Parathyroid adenoma (tissue), 2 donors: ENCODE data around the gene JADE1.
A peak's percentile ranks its signal among the peaks of the same experiment; 100 is the strongest.

Source experiments
- H2AFZ ChIP-seq: fragments of 300-600 bp; sonication (generic); one replicate; pipeline ENCODE4 v1.7.0; 2017; ENCODE audit warnings: antibody characterized with exemption, mild to moderate bottlenecking
- H3K27ac ChIP-seq: fragments of 300-600 bp; sonication (generic); one replicate; pipeline ENCODE4 v1.7.0; 2017
- H3K27me3 ChIP-seq: fragments of 300-600 bp; sonication (generic); one replicate; pipeline ENCODE4 v1.7.0; 2017; ENCODE audit warnings: low read length; ENCODE audit not compliant: control insufficient read depth, insufficient read depth
- H3K36me3 ChIP-seq: fragments of 300-600 bp; sonication (generic); one replicate; pipeline ENCODE4 v1.7.0; 2017; ENCODE audit warnings: low read length; ENCODE audit not compliant: control insufficient read depth, insufficient read depth
- H3K4me1 ChIP-seq: fragments of 300-600 bp; sonication (generic); one replicate; pipeline ENCODE4 v1.7.0; 2017; ENCODE audit warnings: control low read depth
- H3K4me2 ChIP-seq: fragments of 300-600 bp; sonication (generic); one replicate; pipeline ENCODE4 v1.7.0; 2017; ENCODE audit warnings: low read length
- H3K4me3 ChIP-seq: fragments of 300-600 bp; sonication (generic); one replicate; pipeline ENCODE4 v1.7.0; 2017; ENCODE audit warnings: low read depth, low read length
- H3K79me2 ChIP-seq: fragments of 300-600 bp; sonication (generic); one replicate; pipeline ENCODE4 v1.7.0; 2017; ENCODE audit warnings: control low read depth
- H3K9ac ChIP-seq: fragments of 300-600 bp; sonication (generic); one replicate; pipeline ENCODE4 v1.7.0; 2017; ENCODE audit warnings: mild to moderate bottlenecking
- H3K9me3 ChIP-seq: fragments of 300-600 bp; sonication (generic); one replicate; pipeline ENCODE4 v1.7.0; 2017; ENCODE audit warnings: low read length; ENCODE audit not compliant: control insufficient read depth
- CTCF ChIP-seq: fragments of 300-600 bp; sonication (generic); IDR thresholded peaks from one replicate; pipeline ENCODE4 v1.7.0; 2017; ENCODE audit warnings: antibody characterized with exemption, mild to moderate bottlenecking
- donor health status: primary hyperparathyroidism.

JADE1 gene

GRCh38 chr4:128809477-128810330 lies at the start of gene JADE1:
TSS of gene JADE1 (plus strand) at chr4:128809700. CDS start at chr4:128831759, 22,059 bp downstream.
- Histone ChIP-seq H2AFZ (peak within 1 kb of the TSS; percentile 86), H3K4me1 (no peaks in the 10 kb centered on the region), H3K27ac (peak within 1 kb of the TSS; percentile 94), H3K4me3 (peak within 1 kb of the TSS; percentile 97), H3K4me2 (peak within 1 kb of the TSS; percentile 77), H3K36me3 (no peaks in the 10 kb centered on the region), H3K9ac (no peak within 1 kb of the TSS), H3K9me3 (no peaks in the 10 kb centered on the region), H3K79me2 (peaks cover 3% of the 10 kb centered on the region), H3K27me3 (no peaks in the 10 kb centered on the region)
- TF ChIP-seq CTCF, result peak; percentile 24

- TF ChIP-seq CTCF, result no peak
- H3K4me1 ChIP-seq, result no peaks in the 10 kb centered on the region
- H2AFZ ChIP-seq, result no peak overlapping the region
- H3K9me3 ChIP-seq, result no peaks in the 10 kb centered on the region
- no peaks in the 10 kb centered on the region for H3K27me3 ChIP-seq
- H3K4me2 ChIP-seq, result no peak overlapping the region
- no peaks in the 10 kb centered on the region for H3K36me3 ChIP-seq
- H3K79me2 ChIP-seq, result no peaks in the 10 kb centered on the region
- no peak overlapping the region for H3K9ac ChIP-seq
- no peak overlapping the region for H3K4me3 ChIP-seq
- H3K27ac ChIP-seq, result no peak overlapping the region
Measured at GRCh38 chr4:128766781-128767180, 42.7 kb upstream of the JADE1 start.

- Histone ChIP-seq H3K9ac (no peak overlapping the region), H3K4me1 (no peaks in the 10 kb centered on the region), H3K36me3 (no peaks in the 10 kb centered on the region), H3K79me2 (no peaks in the 10 kb centered on the region), H3K4me2 (no peak overlapping the region), H3K27me3 (no peaks in the 10 kb centered on the region), H3K4me3 (no peak overlapping the region), H3K27ac (no peak overlapping the region), H3K9me3 (no peaks in the 10 kb centered on the region), H2AFZ (no peak overlapping the region)
- TF ChIP-seq CTCF, result no peak
Measured at GRCh38 chr4:128768373-128768996, 41.0 kb upstream of the JADE1 start.

GRCh38 chr4:128769011-128769410 lies 40.5 kb upstream of the JADE1 start:
- Histone ChIP-seq H3K4me1 (no peaks in the 10 kb centered on the region), H3K27ac (no peak overlapping the region), H3K79me2 (no peaks in the 10 kb centered on the region), H3K4me3 (no peak overlapping the region), H2AFZ (no peak overlapping the region), H3K27me3 (no peaks in the 10 kb centered on the region), H3K4me2 (no peak overlapping the region), H3K9ac (no peak overlapping the region), H3K9me3 (no peaks in the 10 kb centered on the region), H3K36me3 (no peaks in the 10 kb centered on the region)
- no peak for TF ChIP-seq CTCF
